ENCODE results near the gene SCARF1.

SCARF1 gene

DNA sequence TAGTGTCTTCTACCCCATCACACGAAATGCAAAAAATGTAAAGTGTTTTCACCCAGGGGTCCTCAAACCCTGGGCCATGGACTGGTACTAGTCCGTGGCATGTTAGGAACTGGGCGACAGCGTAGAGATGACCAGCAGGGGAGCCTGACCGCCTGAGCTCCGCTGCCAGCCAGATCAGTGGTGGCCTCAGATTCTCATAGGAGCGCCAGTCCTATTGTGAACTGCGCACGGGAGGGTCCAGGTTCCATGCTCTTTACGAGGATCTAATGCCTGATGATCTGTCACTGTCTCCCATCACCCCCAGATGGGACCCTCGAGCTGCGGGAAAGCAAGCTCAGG lies 4.5 kb downstream of the SCARF1 start:
- no peaks in the 10 kb centered on the region for H3K9me3 Mint-ChIP-seq
- peaks cover 17% of the 10 kb centered on the region for H3K4me1 Mint-ChIP-seq
- DNase-seq (ENCODE audit: low spot score in 2 of 2) (no peak), ATAC-seq (ENCODE audit: low read depth) (no peak)
- H3K27ac Mint-ChIP-seq, result no peak overlapping the region
- H3K27me3 Mint-ChIP-seq, result no peaks in the 10 kb centered on the region
- H3K4me3 Mint-ChIP-seq, result no peak overlapping the region
- H3K36me3 Mint-ChIP-seq, result no peaks in the 10 kb centered on the region

DNA sequence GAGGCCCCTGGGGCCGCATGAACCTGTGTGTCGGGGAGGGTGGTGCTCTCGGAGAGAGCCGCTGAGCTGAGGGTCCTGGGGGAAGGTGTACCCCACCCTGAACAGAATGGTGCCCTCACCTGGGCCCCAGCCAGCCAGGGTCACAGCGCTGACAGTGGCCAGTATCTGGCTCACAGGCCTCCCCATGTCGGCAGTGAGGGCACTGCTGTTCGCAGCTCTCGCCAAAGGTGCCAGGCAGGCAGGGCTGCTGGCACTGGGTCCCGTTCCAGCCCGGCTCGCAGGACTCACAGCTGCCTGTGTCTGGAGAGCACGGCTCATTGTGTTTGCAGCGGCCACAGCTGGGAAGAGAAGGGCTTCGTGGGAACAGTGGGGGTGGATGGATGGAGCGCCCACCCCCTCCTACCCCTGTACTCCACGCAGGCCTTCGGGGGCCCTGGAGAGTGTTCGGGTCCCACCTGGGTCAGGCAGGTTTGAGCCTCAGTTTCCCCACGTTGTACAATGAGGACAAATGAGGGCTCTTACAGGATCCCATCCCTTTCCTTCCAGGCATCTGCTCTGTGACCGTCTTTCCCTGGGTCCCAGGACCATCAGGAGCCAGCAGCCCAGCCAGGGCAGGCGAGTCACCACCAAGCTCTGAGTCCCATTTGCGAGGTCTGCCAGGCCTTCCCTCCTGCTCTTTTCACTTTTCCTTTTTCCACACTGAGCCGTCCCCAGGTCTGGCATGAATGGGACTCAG lies 5.0 kb downstream of the SCARF1 start:
- Mint-ChIP-seq H3K4me1 (peaks cover 17% of the 10 kb centered on the region), H3K9me3 (no peaks in the 10 kb centered on the region), H3K4me3 (no peak overlapping the region), H3K27me3 (no peaks in the 10 kb centered on the region), H3K36me3 (no peaks in the 10 kb centered on the region), H3K27ac (no peak overlapping the region)
- ATAC-seq (ENCODE audit: low read depth), result no peak
- no peak for DNase-seq (ENCODE audit: low spot score in 2 of 2)

DNA sequence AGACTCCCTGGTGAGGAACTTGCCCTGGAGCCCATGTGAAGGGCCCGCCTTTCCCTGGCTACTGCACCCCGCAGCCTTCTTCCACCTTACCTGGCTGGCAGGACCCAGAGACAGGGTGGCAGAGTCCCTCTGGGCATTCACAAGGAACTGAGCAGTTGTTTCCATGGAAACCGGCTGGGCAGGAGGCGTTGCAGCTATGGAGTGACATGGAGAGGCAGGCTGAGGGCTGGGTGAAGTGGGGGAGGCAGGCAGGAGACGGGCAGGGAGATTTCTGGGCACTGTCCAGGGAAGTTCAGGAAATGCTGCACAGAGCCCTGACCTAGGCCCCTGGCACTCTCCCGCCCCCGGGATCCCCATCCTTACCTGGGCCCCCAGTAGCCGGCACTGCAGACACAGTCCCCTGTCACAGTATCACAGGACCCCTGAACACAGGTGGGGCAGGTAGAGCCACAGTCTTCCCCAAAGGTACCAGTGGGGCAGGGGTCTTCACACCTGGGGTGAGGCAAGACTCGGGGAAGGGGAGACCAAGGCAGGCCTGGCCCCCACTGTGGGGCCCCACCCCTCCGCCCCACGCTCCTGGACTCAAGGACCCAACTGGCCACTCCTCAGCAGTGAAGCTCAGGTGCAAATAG lies 5.9 kb downstream of the SCARF1 start:
- peak overlapping the region; percentile 87 for H3K27ac Mint-ChIP-seq
- ATAC-seq (ENCODE audit: low read depth), result no peak
- no peak for DNase-seq (ENCODE audit: low spot score in 2 of 2)
- no peaks in the 10 kb centered on the region for H3K9me3 Mint-ChIP-seq
- H3K4me3 Mint-ChIP-seq, result no peak overlapping the region
- H3K27me3 Mint-ChIP-seq, result no peaks in the 10 kb centered on the region
- H3K36me3 Mint-ChIP-seq, result no peaks in the 10 kb centered on the region
- H3K4me1 Mint-ChIP-seq, result peaks cover 9% of the 10 kb centered on the region

DNA sequence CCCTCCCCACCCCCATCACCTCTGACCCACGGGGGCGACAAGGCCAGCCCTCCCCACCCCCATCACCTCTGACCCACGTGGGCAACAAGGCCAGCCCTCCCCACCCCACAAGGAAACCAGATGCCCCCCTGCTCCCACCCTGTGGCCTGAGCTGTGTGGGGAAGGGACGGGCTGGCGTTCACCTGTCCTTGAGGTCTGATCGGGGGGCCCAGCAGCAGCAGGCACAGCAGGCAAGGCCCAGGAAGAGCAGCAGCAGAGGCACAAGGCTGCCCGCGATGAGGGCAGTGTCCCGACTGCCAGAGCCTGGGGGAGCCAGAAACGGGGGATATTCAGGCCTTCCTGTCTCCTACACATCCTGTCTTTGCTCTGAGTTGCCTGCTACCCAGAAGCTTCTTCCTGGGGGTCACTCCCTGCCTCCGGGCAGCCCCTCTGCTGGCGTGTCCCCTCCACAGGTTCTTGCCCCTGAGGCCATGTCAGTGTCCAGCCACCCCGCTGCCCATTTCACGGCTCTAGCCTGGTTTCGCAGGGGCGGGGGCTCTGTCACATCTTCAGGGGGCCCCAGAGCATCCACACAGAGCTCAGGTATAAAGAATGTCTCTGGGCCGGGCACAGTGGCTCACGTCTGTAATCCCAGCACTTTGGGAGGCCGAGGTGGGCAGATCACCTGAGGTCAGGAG lies 6.8 kb downstream of the SCARF1 start:
- no peak overlapping the region for H3K4me3 Mint-ChIP-seq
- H3K36me3 Mint-ChIP-seq, result no peaks in the 10 kb centered on the region
- no peak for DNase-seq (ENCODE audit: low spot score in 2 of 2)
- H3K27ac Mint-ChIP-seq, result peak overlapping the region; percentile 87
- ATAC-seq (ENCODE audit: low read depth), result no peak
- H3K4me1 Mint-ChIP-seq, result peaks cover 2% of the 10 kb centered on the region
- no peaks in the 10 kb centered on the region for H3K9me3 Mint-ChIP-seq
- no peaks in the 10 kb centered on the region for H3K27me3 Mint-ChIP-seq

DNA sequence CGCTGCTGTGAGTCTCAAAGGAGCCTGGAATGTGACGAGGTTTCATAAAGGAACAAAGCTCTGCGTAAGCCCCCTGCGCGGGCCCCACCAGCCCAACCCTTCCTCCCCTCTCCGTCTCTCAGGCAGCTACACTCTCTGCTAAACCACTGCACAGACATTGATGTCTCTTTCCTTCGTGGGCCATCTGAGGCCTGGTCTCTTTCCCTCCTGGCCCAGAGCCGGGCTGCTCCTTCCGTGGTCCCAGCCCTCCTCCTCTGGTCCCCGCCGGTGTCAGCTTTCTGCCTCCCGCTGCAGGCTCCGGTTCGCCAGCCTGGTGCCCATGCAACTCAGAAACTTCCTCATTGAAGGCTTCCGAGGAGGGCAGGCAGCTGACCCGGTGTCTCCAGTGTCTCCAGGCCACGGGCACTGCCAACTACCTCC lies 7.4 kb downstream of the SCARF1 start:
- H3K27ac Mint-ChIP-seq, result peak overlapping the region; percentile 87
- H3K36me3 Mint-ChIP-seq, result no peaks in the 10 kb centered on the region
- H3K9me3 Mint-ChIP-seq, result no peaks in the 10 kb centered on the region
- DNase-seq (ENCODE audit: low spot score in 2 of 2), result no peak
- H3K4me1 Mint-ChIP-seq, result peaks cover 2% of the 10 kb centered on the region
- ATAC-seq (ENCODE audit: low read depth), result no peak
- no peak overlapping the region for H3K4me3 Mint-ChIP-seq
- H3K27me3 Mint-ChIP-seq, result no peaks in the 10 kb centered on the region

DNA sequence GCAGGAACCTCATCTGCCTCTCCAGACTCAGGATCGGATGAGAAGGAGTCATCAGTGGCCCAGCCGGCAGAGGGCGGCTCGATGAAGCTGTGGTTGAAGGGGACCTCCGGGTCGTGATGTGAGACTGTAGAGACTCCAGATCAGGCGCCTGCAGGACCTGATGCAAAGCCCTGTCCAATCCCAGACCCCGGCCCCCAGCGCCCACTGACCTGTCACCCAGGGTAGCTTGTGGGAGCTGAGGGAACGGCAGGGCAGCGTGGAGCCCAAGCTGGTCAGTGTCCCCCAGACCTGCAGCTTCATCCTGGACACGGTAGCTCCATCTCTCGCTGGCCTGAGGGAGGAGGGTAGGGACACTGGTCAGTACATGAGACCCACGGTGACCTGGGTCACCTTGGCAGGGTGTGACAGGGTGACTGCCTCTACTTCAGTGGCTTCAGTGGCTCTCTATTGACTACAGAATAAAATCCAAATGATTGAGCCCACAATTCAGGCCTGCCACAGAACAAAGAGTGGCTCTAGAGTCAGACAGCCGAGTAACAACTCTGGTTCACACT lies 8.7 kb downstream of the SCARF1 start:
- H3K27me3 Mint-ChIP-seq, result no peaks in the 10 kb centered on the region
- ATAC-seq (ENCODE audit: low read depth) (no peak), DNase-seq (ENCODE audit: low spot score in 2 of 2) (no peak)
- H3K4me1 Mint-ChIP-seq, result peaks cover 4% of the 10 kb centered on the region
- H3K9me3 Mint-ChIP-seq, result no peaks in the 10 kb centered on the region
- no peak overlapping the region for H3K27ac Mint-ChIP-seq
- no peaks in the 10 kb centered on the region for H3K36me3 Mint-ChIP-seq
- H3K4me3 Mint-ChIP-seq, result no peak overlapping the region

DNA sequence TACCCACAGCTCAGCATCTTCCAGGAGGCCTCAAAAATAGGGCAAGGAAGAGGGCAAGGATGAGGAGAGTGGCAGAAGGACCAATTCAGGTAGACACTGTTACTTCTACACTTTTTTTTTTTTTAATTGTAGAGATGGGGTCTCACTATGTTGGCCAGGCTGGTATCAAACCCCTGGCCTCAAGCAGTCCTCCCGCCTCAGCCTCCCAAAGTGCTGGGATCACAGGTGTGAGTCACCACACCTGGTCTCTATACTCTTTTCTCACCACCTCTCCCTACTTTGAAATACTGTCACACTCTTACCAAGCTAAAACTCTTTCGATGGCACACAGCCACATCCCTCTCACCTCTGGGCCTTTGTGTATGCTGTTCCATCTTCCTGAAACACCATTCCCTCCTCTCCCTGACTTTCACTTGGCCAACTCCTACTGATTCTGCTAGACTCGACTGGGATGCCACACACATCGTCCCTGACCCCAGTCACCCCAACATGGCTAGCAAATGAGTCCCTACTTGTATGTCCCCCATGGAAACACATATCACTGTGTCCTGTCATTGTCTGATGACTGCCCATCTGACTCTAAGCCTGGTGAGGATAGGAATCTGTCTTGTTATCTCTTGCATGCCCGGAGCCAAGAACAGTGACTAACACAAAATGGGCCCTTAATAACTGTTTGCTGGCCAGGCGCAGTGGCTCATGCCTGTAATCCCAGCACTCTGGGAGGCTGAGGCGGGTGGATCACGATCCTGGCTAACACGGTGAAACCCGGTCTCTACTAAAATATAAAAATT lies 9.7 kb downstream of the SCARF1 start:
- Mint-ChIP-seq H3K4me1 (peaks cover 9% of the 10 kb centered on the region), H3K9me3 (no peaks in the 10 kb centered on the region), H3K4me3 (no peak overlapping the region), H3K27me3 (no peaks in the 10 kb centered on the region), H3K36me3 (no peaks in the 10 kb centered on the region), H3K27ac (no peak overlapping the region)
- ATAC-seq (ENCODE audit: low read depth), result no peak
- DNase-seq (ENCODE audit: low spot score in 2 of 2), result no peak

DNA sequence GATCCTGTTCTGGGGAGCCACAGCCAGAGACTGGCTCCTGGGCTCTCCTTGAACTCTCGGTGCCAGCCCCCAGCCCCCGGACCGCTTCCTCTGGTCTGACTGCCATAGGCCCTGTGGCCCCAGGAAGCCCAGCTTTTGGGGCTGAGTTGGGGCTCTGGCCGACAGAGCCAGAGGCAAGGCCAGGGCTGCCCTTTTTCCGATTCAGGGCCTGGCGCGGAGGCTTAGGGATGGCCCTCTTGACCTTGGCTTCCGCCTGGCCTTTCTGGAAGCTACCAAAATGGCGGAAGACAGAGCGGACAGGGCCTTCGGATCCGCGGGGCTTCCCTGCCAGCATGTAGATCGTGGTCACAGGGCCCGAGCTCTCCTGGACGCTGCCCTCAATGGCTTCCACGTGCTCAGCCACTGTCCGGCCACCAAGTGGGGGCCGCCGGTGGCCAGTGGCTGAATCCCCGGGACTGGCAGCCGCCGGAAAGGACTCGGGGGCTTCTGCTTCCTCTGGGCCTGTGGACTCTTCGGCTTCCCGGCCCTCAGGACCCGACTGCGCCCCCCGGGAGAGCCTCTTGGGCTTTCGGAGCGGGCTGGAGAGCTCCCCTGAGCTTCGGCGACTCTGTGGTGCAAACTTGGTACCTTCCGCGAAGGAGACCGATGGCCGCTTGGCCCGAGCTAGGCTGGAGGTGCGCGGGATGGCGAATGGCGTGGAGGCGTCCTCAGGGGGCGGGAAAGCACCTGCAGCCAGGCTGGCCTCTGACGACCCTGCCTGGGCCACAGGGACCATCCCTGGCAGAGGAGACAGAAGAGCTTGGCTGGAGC lies 10.5 kb downstream of the SCARF1 start:
- no peaks in the 10 kb centered on the region for H3K9me3 Mint-ChIP-seq
- no peaks in the 10 kb centered on the region for H3K36me3 Mint-ChIP-seq
- no peak overlapping the region for H3K4me3 Mint-ChIP-seq
- no peaks in the 10 kb centered on the region for H3K27me3 Mint-ChIP-seq
- ATAC-seq (ENCODE audit: low read depth) (no peak), DNase-seq (ENCODE audit: low spot score in 2 of 2) (no peak)
- H3K27ac Mint-ChIP-seq, result no peak overlapping the region
- peaks cover 16% of the 10 kb centered on the region for H3K4me1 Mint-ChIP-seq

DNA sequence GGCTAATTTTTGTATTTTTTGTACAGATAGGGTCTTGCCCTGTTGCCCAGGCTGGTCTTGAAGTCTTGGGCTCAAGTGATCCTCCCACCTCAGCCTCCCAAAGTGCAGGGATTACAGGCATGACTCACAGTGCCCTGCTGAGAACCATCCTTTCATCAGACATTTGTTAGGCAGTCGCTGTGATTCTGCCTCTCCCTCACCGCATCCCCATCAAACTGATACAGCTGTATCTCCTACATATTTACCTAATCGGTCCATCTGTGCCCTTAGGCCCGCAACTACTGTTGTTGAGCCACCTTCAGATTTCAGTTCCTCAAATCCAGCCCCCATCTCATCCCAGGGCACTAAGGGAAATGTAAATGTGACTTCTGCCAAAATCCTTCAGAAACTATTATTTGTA lies 14.9 kb downstream of the SCARF1 start:
- peaks cover 2% of the 10 kb centered on the region for H3K36me3 Mint-ChIP-seq
- H3K4me1 Mint-ChIP-seq, result peaks cover 31% of the 10 kb centered on the region
- peak overlapping the region; percentile 89 for H3K4me3 Mint-ChIP-seq
- H3K9me3 Mint-ChIP-seq, result no peaks in the 10 kb centered on the region
- H3K27ac Mint-ChIP-seq, result peak overlapping the region; percentile 96
- ATAC-seq (ENCODE audit: low read depth) (no peak), DNase-seq (ENCODE audit: low spot score in 2 of 2) (no peak)
- H3K27me3 Mint-ChIP-seq, result no peaks in the 10 kb centered on the region

DNA sequence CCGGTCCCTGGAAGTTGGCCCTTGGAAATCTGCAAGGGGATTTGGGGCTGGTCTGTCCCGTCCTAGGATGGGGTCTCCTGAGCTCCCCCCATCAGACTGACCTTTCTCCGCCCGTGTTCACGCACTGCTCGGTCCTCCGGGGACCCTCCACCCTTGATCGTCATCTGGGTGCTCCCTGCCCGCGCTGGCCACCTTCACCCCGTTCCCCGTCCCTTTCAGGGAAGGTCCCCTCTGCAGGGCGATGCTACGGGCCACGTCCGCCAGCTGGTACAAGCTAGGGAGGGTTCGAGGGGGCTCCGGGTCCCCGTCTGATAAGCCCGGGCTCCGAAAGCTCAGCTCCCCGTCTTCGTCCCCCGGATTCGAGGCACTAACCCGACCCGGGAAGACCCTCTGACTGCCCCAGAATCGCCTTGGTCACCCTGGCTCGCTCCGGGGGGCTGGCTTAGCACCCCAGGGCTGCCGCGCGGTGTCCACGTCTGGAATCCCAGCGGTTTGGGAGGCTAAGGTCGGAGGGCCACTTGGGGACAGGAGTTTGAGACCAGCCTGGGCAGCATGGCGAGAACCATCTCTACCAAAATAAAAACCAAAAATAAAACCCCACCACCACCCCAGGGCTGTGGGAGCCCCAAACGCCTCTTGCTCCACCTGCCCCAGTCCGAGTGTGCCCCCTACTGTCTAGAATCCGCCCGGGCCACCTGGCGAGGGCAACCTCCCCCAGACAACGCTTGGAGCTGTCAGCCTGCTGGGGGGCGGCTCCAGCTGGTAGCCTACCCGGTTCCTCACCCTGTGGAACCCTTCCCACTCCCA lies 15.8 kb downstream of the SCARF1 start:
- Mint-ChIP-seq H3K9me3 (no peaks in the 10 kb centered on the region), H3K4me1 (peaks cover 36% of the 10 kb centered on the region), H3K27ac (peak overlapping the region; percentile 96), H3K27me3 (no peaks in the 10 kb centered on the region), H3K4me3 (peak overlapping the region; percentile 89), H3K36me3 (peaks cover 2% of the 10 kb centered on the region)
- ATAC-seq (ENCODE audit: low read depth) (peak; percentile 18), DNase-seq (ENCODE audit: low spot score in 2 of 2) (peak; percentile 81 to 82)

DNA sequence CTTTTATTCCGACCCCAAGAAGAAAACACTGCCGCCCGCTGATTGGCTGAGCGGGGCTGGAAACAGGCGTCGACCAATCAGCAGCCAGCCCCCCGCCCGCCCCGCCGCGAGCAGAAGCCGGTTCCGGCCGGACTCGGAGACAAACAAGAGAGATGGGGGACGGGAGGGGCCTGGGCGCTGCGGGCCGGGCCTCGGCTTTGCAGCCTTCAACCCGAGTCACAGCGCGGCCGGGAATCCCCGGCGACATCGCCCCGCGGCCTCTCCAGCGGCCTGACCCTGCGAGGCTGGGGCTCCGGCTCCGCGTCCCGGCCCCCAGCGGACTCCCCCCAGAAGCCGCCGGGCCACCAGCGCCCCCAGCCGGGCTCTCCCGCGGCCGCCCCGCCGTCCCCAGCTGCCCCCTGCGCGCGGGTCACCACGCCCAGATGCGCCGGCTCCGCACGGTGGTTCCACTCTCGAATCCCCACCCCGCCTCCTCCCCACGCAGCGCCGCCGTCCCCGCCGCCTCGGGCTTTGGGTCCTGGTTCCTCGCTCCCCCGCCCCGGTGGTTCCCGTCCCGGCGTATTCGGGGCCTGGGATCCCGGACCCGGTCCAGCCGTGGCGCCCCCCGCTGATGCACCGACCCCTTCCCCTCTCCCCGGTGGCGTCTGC lies 16.6 kb downstream of the SCARF1 start:
- H3K9me3 Mint-ChIP-seq, result no peaks in the 10 kb centered on the region
- DNase-seq (ENCODE audit: low spot score in 2 of 2) (peak; percentile 84 to 86), ATAC-seq (ENCODE audit: low read depth) (peak; percentile 69)
- peaks cover 37% of the 10 kb centered on the region for H3K4me1 Mint-ChIP-seq
- peak overlapping the region; percentile 96 for H3K27ac Mint-ChIP-seq
- H3K36me3 Mint-ChIP-seq, result peaks cover 2% of the 10 kb centered on the region
- peak overlapping the region; percentile 94 for H3K4me3 Mint-ChIP-seq
- H3K27me3 Mint-ChIP-seq, result no peaks in the 10 kb centered on the region
